Endothelial cell of umbilical vein (primary cell): ENCODE results near the gene TOMM40. TPM values are rescaled to one million over a fixed set of nuclear protein-coding genes. Genes with fewer than 3 reads are reported as not detected.

ENCODE experiments used
- BruUV-seq: library from RNA; stranded (reverse); fragments of 400-500 nt; replicated peaks from 2 replicates; lab custom pipeline; 2021; lab: Mats Ljungman, UMichigan
- CTCF ChIA-PET: fragments of 300-600, 350-600 bp; sonication (Branson Sonifier 250); formaldehyde crosslinking; loops from one replicate; lab custom pipeline; 2021; ENCODE audit warnings: antibody characterized with exemption, inconsistent platforms; lab: Charles Lee
- POLR2A ChIA-PET: fragments of 300-600, 350-600 bp; sonication (Branson Sonifier 250); formaldehyde crosslinking; loops from one replicate; lab custom pipeline; 2021; ENCODE audit warnings: antibody characterized with exemption, inconsistent platforms; lab: Charles Lee
- DNase-seq: peaks from one replicate; pipeline ENCODE4 v3.0.0-alpha.2; 2011; ENCODE audit warnings: low read depth, low spot score
- FAIRE-seq: peaks from 2 replicates; lab custom pipeline; 2011; peaks lifted over from hg19 to GRCh38; lab: Jason Lieb, UNC
- H2AFZ ChIP-seq: 2 replicates; pipeline ENCODE4 v1.6.0; 2012; ENCODE audit warnings: low read depth, low read length, control low read depth, inconsistent platforms
- H3K27ac ChIP-seq: 2 replicates; pipeline ENCODE4 v1.5.1; 2011; ENCODE audit warnings: low read depth, mild to moderate bottlenecking, control low read depth, low read length, moderate library complexity; ENCODE audit not compliant: insufficient read depth
- H3K27me3 ChIP-seq, 2 experiments: 2 replicates each; pipeline versions ENCODE4 v1.6.0 to v1.6.1; 2011; ENCODE audit warnings: low read length in 2 of 2, mixed read lengths in 1 of 2; ENCODE audit not compliant: control insufficient read depth in 2 of 2, insufficient read depth in 2 of 2
- H3K36me3 ChIP-seq, 2 experiments: 2 replicates in 1 of 2; 3 replicates in 1 of 2; pipeline ENCODE4 v1.5.1; 2011; ENCODE audit warnings: low read length in 2 of 2, mild to moderate bottlenecking in 1 of 2, moderate library complexity in 1 of 2; ENCODE audit not compliant: control insufficient read depth in 2 of 2, insufficient read depth in 2 of 2; ENCODE audit errors: extremely low read depth in 1 of 2
- H3K4me1 ChIP-seq: 3 replicates; pipeline ENCODE4 v1.5.1; 2011; ENCODE audit warnings: mild to moderate bottlenecking, low read length; ENCODE audit not compliant: control insufficient read depth, insufficient read depth; ENCODE audit errors: extremely low read depth
- H3K4me2 ChIP-seq: 2 replicates; pipeline ENCODE4 v1.6.1; 2011; ENCODE audit warnings: low read length, control low read depth, mixed read lengths; ENCODE audit not compliant: insufficient read depth
- H3K4me3 ChIP-seq, 3 experiments: fragments of 200-600 bp in 1 of 3; sonication (generic), shearing (Covaris generic) in 1 of 3; replicated peaks in 1 of 3; 2 replicates each; pipeline ENCODE4 v1.5.1; 2011 to 2016; ENCODE audit warnings: control low read depth in 3 of 3, low read length in 3 of 3, mild to moderate bottlenecking in 2 of 3, inconsistent platforms in 1 of 3, low read depth in 1 of 3, moderate library complexity in 1 of 3; ENCODE audit not compliant: insufficient read depth in 1 of 3
- H3K79me2 ChIP-seq: 2 replicates; pipeline ENCODE4 v1.6.0; 2012; ENCODE audit warnings: low read length, inconsistent platforms; ENCODE audit not compliant: control insufficient read depth, insufficient read depth
- H3K9ac ChIP-seq: replicated peaks from 2 replicates; pipeline ENCODE3; 2011; ENCODE audit warnings: low read length, control low read depth; ENCODE audit not compliant: insufficient read depth; ENCODE audit errors: extremely low read depth
- H3K9me1 ChIP-seq: replicated peaks from 3 replicates; pipeline ENCODE4 v1.6.0; 2011; ENCODE audit warnings: mild to moderate bottlenecking, low read length; ENCODE audit not compliant: control insufficient read depth, insufficient read depth; ENCODE audit errors: extremely low read depth
- H3K9me3 ChIP-seq: replicated peaks from 2 replicates; pipeline ENCODE4 v1.5.1; 2012; ENCODE audit warnings: low read length, inconsistent platforms; ENCODE audit not compliant: control insufficient read depth, insufficient read depth
- H4K20me1 ChIP-seq: replicated peaks from 2 replicates; pipeline ENCODE3; 2011; ENCODE audit warnings: mild to moderate bottlenecking, low read length; ENCODE audit not compliant: control insufficient read depth, insufficient read depth; ENCODE audit errors: extremely low read depth
- EZH2 ChIP-seq: IDR thresholded peaks from 2 replicates; pipeline ENCODE4 v1.6.1; 2012; ENCODE audit warnings: borderline replicate concordance, low read depth, mild to moderate bottlenecking, moderate library complexity, low read length, inconsistent platforms; ENCODE audit not compliant: severe bottlenecking
- FOS ChIP-seq: IDR thresholded peaks from 2 replicates; pipeline ENCODE4 v1.6.1; 2011; ENCODE audit warnings: mild to moderate bottlenecking, low read length, moderate library complexity, borderline replicate concordance; ENCODE audit not compliant: insufficient read depth
- GATA2 ChIP-seq: IDR thresholded peaks from 2 replicates; pipeline ENCODE4 v1.7.0; 2011; ENCODE audit warnings: low read depth, mild to moderate bottlenecking, moderate library complexity, mixed read lengths, low read length; ENCODE audit not compliant: insufficient read length, insufficient read depth
- JUN ChIP-seq: IDR thresholded peaks from 2 replicates; pipeline ENCODE4 v1.6.1; 2011; ENCODE audit warnings: borderline replicate concordance, low read depth; ENCODE audit not compliant: insufficient read length, insufficient read depth
- MYC ChIP-seq: IDR thresholded peaks from one replicate; pipeline ENCODE4 v1.6.1; 2011; ENCODE audit warnings: mild to moderate bottlenecking, low read depth, low read length
- POLR2A ChIP-seq: IDR thresholded peaks from 2 replicates; pipeline ENCODE4 v1.6.1; 2012; ENCODE audit warnings: low read depth, mild to moderate bottlenecking, control low read depth, low read length
- POLR2AphosphoS5 ChIP-seq: IDR thresholded peaks from 2 replicates; pipeline ENCODE4 v1.6.1; 2012; ENCODE audit warnings: low read depth, mild to moderate bottlenecking, control low read depth, low read length, moderate library complexity; ENCODE audit not compliant: insufficient read depth
- dilution Hi-C: fragments of 300-500 bp; cut with MboI; formaldehyde crosslinking; loops from one replicate; pipeline ENCODE4 v1.15.0; 2019; ENCODE audit warnings: low sequenced_read_pairs; ENCODE audit not compliant: extremely low pct_ligation_motif_present
- intact Hi-C: fragments of 100-400 bp; cut with micrococcal nuclease; formaldehyde crosslinking; loops from one replicate; pipeline ENCODE4 v1.10.0; 2022
- polyA plus RNA-seq, 4 experiments: library from polyadenylated mRNA; depleted of rRNA in 3 of 4; stranded (reverse) in 3 of 4; unstranded in 1 of 4; fragments of >200 nt; gene quantifications; 2 replicates each; pipeline versions ENCODE4 v1.2.1 to v1.2.3, GENCODE V29; 2011 to 2012; ENCODE audit warnings: missing spikeins in 1 of 4
- total RNA-seq: library from RNA; stranded (reverse); gene quantifications from 2 replicates; pipeline ENCODE4 v1.2.3, GENCODE V29; 2021
- TF ChIP-seq, protein P1 (sequence below): IDR thresholded peaks from 2 replicates; pipeline ENCODE4 v1.6.1; 2011; ENCODE audit not compliant: insufficient read depth, insufficient read length
- TF ChIP-seq, protein P2 (sequence below), 2 donors: IDR thresholded peaks; 1 replicate in 1 of 2; 2 replicates in 1 of 2; pipeline ENCODE4 v1.5.1; 2011; ENCODE audit warnings: low read length in 2 of 2, mild to moderate bottlenecking in 2 of 2, moderate library complexity in 2 of 2, control low read depth in 1 of 2, inconsistent platforms in 1 of 2, low read depth in 1 of 2; ENCODE audit not compliant: insufficient read depth in 1 of 2; ENCODE audit errors: extremely low read depth in 1 of 2

Gene TOMM40
- total and polyA plus RNA-seq, 2 donors (not counting 3 experiments of a cell fraction or from before 2014, with no cell fraction given) = 71.8 to 90.7 TPM

DNA sequence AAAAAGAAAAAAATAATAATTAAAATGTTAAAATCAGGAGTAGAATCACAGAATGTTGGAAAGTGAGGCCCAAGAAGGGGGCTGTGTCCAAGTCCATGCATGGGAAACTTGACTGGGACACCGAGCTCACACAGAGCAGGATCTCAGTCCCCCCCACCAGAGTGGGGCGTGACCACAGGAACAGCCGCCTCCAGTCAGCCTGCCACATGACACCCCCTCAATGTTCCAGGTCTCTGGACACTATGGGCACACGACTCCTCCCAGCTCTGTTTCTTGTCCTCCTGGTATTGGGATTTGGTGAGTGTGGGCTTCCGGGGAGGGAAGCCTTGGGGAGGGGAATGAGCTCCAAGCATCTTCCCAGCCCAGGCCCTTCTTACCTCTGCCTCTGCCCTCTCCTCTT is 57.2 kb downstream of the TOMM40 start:
- DNase-seq (no peak), FAIRE-seq (no peak)
- CTCF ChIA-PET = interaction anchor here (1.1 kb wide), 1 partner anchor 10 kb away, joined by 4 read pairs; no protein-coding TSS in a partner anchor
- Histone ChIP-seq H3K36me3 (no peaks in the 10 kb centered on the region), H3K4me2 (no peak overlapping the region), H3K9me3 (no peaks in the 10 kb centered on the region), H3K79me2 (no peaks in the 10 kb centered on the region), H3K4me3 (no peak overlapping the region), H3K9me1 (no peaks in the 10 kb centered on the region), H2AFZ (no peak overlapping the region), H3K27ac (no peak overlapping the region), H3K9ac (no peak overlapping the region), H3K4me1 (no peaks in the 10 kb centered on the region), H3K27me3 (no peaks in the 10 kb centered on the region), H4K20me1 (no peaks in the 10 kb centered on the region)
- BruUV-seq = no TSS peak
- dilution Hi-C loops (no loop called here), intact Hi-C loops (no loop called here)
- no peak for TF ChIP-seq POLR2A
- TF ChIP-seq, protein P1, sequence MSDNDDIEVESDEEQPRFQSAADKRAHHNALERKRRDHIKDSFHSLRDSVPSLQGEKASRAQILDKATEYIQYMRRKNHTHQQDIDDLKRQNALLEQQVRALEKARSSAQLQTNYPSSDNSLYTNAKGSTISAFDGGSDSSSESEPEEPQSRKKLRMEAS = no peak
- TF ChIP-seq JUN = no peak
- no peak for TF ChIP-seq MYC
- TF ChIP-seq GATA2 = no peak
- TF ChIP-seq POLR2AphosphoS5 = no peak
- TF ChIP-seq EZH2 = no peak
- TF ChIP-seq FOS = no peak
- TF ChIP-seq, protein P2, sequence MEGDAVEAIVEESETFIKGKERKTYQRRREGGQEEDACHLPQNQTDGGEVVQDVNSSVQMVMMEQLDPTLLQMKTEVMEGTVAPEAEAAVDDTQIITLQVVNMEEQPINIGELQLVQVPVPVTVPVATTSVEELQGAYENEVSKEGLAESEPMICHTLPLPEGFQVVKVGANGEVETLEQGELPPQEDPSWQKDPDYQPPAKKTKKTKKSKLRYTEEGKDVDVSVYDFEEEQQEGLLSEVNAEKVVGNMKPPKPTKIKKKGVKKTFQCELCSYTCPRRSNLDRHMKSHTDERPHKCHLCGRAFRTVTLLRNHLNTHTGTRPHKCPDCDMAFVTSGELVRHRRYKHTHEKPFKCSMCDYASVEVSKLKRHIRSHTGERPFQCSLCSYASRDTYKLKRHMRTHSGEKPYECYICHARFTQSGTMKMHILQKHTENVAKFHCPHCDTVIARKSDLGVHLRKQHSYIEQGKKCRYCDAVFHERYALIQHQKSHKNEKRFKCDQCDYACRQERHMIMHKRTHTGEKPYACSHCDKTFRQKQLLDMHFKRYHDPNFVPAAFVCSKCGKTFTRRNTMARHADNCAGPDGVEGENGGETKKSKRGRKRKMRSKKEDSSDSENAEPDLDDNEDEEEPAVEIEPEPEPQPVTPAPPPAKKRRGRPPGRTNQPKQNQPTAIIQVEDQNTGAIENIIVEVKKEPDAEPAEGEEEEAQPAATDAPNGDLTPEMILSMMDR (IDR thresholded peaks at IDR 0.05; ENCODE audit: extremely low read depth in 1 of 2, insufficient read depth in 1 of 2, low read depth in 1 of 2, low read length in 2 of 2) = no peak
- POLR2A ChIA-PET = no interaction called here
